ENCODE results near the gene SGSM1.

The SGSM1 gene

DNA sequence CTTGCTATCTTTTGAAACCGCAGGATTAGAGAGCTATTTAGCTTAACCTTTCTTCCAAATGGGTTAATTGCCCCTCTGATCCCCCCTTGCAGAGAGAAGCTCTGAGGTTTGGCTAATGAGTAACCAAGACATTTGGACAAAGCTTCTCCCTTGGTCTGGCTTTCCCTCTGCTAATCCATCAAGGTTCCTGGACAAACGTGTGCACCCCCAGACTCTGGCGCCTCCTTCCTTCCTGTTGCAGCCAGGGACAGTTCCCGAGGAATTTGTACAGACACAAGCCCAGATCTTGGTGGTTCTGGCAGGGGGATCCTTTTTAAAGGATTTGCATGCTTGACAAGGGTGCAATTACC lies 148.1 kb downstream of the SGSM1 start:
- no peak for DNase-seq

DNA sequence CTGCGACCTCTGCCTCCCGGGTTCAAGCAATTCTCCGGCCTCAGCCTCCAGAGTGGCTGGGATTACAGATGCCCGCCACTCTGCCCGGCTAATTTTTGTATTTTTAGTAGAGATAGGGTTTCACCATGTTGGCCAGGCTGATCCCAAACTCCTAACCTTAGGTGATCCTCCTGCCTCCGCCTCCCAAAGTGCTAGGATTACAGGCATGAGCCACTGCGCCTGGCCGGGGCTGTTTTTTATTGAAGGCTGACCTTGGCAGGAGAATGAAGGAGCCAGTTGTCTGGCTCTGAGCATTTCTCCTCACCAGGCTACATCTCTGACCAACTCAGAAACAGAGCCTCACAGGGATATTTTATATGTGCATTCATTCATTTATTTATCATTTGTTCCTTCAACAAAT lies 148.8 kb downstream of the SGSM1 start:
- DNase-seq: no peak

DNA sequence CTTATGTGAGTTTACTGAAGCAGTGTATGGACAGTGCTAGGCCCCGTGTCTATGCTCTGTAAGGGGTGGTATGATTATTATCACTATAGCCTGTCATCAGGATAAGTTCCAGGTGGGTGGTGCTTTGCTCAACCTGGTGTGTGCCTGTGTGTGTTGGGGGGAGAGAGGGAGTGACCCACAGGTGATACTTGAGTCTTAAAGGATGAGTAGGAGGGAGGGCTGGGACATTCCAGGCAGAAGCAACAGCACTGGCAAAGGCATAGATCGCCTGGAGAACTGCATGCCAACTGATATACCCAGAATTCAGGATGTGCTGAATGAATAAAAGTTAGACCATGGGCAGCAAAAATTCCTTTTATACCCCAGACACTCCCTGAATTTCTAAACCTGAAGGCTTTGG lies 151.0 kb downstream of the SGSM1 start:
- no peak for DNase-seq

DNA sequence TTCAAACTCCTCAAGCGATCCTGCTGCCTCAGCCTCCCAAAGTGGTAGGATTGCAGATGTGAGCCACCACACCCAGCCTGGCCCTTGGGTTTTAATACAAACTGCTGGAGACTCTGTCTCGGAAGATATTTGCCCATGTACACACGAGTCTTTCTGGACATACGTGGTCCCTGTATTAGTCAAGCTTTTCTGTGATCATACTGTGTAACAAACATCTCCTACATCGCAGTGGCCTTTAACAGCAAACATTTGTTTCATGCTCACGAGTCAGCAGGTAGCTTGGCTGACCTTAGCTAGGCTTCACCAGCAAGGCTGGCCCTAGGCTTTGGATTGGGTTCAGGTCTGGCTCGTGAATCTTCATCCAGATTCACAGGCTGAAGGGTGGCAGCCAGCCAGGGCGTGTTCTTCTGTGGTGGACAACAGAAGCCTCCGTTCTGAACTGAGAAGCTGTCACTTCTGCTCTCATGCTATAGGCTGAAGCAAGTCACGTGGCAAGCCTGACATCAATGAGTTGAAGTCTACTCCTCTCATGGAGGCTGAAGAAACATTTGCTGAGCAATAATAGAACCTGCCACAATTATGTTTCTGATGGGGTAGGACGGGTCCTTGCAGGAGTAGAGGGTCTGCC lies 155.3 kb downstream of the SGSM1 start:
- no peak for DNase-seq

DNA sequence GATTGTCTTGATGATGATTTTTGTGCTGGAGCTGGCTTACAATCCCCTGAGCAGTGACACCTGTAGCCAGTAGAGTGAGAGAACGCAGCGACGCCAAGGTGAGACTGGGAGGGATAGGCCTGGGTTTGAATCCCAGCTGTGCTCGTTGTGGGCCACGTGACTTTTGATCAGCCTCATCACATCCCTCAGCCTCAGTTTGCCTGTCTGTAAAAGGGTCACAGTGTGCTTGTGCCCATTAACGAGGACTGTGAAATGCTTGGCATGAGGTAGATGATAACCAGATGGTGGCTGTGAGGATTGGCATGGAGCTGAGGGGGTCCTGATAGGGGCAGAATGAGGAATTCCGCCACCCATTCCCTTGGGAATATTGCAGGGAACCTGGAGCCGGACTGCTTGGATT lies 156.1 kb downstream of the SGSM1 start:
- no peak for DNase-seq

DNA sequence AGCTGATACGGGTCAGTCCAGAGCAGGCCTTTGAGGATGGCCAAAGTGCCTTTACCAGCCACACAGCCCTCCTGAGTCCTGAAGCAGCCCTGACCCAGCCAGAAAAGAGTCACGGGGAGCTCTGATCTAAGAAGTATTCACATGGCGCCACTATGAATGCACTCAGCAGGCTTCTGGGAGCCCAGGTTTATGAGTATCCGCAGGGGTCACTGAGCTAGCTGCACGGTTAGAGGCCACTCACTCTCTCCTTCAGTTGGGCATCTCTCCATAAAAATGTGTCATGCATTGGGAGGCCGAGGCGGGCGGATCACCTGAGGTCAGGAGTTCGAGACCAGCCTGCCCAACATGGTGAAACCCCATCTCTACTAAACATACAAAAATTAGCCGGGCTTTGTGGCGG lies 156.8 kb downstream of the SGSM1 start:
- no peak for DNase-seq

DNA sequence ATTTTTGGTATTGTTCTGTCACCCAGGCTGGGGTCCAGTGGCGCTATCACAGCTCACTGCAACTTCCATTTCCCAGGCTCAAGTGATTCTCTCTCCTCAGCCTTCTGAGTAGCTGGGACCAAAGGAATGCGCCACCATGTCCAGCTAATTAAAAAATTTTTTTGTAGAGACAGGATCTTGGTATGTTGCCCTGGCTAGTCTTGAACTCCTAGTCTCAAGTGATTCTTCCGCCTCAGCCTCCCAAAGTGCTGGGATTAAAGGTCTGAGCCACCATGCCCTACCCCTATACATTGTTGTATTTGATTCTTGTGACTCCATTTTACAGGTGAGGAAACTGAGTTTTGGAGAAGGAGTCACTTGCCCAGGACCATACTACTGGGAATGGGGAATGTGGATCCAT lies 158.4 kb downstream of the SGSM1 start:
- no peak for DNase-seq

DNA sequence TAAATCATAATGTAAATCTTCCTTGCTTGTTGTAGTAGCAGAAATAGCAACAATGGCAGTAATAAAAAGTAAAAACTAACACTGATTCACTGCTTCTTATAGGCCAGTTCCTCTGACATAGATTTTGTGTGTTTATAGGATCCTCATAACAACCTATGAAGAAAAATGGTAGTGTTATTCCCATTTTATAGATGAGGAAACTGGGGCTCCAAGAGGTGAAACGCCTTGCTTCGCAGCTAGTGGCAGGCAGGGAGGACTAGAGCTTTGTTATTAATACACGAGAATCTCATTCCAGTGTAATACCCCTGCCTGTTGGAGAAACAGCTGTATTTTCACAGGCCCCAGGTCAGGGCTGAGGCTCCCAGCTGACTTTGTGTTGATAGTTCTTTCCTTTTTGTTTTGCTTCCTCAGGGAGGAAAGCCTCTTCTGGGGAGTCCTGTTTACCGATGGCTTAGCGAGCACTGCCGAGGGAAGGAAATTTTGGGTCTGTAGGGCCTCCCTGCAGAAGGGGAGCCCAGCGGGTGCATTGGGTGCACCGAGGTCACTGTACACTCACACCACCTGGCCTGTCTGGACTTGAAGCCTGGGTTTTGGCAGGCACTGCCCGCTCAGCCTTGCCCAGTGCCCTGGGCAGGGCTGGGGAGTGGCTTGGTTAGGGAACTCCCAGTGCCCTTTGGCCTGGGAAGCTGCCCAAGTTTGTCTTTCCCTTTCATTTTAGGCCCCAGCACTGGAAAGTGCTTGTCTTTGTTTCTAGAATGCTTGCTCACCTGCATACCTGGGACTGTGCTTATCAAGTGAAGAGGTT lies 160.0 kb downstream of the SGSM1 start:
- no peak for DNase-seq

DNA sequence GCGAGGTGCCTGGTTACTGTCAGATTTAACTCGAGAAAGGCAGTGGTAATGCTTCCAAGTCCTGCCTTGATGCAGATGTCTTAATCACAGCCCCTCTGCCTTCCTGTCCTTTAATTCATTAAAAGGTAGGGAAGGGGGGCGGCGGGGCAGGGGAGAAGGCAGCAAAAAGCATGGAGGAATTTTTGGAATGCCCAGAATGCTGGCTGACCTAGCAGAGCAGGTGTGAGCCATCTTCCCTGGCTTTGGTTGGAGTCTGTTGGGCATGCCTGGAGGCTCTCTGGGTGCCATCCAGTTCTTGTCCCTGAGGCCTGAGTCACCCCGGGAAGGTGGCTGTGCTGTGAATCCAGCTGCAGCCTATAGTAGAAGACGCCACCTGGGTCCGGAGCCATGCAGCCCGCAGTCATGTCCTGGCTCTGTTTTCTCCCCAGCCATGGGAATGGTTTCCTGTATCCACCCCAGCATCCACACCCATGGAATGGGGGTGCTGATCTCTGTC lies 162.1 kb downstream of the SGSM1 start:
- DNase-seq: no peak

DNA sequence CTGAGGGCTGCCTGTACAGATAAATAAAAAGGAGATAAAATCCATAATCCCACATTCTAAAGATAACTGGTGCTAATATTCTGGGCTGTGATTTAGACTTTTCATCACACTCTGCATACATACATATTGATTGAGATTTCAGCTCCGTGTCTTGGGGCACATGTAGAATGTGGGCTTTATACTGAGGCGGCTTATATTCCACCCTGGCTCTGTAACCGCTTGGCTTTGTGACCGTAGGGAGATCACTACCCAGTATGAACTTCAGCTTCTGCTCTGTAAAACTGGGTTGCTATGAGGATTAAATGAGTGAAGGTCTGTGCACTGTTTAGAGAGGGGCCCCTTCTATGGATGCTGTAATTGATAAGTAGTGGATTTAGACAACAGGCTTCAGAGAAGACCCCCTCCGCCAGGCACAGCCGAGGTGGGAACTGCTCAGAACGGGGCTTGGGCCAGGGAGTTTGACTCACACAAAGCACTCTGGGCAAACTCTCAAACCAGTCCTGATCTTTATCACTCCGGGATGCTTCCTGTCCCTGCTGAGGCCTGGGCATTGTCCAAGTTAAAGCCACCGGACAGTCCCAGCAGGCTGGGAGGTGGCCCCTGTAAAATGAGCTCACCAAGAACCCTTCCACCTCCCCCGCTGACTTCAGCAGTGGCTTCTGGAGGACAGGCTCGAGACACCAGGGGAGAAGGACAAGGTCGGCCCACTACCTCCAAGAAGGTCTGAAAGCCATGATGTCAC lies 163.7 kb downstream of the SGSM1 start:
- no peak for DNase-seq

DNA sequence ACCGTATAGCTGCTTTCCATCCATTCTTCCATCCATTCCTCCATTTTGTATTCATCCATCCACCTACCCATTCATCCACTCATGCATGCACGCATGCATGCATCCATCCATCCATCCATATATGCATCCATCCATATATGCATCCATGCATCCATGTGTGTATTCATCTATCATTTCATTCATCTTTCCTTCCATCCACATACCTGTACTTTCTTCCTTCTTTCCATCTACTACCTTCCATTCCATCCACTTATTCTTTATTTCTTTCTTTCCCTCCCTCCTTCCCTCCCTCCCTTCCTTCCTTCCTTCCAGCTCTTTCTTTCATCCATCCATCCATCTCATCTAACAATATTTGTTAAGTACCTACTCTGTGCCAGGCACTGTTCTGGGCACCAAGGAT lies 166.4 kb downstream of the SGSM1 start:
- no peak for DNase-seq

DNA sequence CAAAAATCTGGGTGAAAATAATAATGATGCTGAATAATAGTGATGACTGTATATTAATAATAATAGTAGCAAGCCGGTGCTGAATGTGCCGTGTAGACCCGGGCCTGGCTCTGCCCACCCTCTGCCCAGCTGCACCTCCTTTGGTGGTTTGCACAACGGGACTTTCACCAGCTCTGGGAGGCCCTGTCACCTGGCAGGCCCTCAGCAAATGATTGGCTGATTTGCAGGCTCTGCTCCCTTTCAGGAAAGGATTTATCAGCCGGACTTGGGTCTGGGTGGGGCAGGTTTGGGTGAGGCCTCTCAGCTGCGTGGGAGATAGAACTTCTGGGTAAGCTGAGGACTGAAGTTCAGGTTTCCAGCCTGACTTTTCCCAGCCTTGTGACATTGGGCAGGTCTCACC lies 167.9 kb downstream of the SGSM1 start:
- no peak for DNase-seq

DNA sequence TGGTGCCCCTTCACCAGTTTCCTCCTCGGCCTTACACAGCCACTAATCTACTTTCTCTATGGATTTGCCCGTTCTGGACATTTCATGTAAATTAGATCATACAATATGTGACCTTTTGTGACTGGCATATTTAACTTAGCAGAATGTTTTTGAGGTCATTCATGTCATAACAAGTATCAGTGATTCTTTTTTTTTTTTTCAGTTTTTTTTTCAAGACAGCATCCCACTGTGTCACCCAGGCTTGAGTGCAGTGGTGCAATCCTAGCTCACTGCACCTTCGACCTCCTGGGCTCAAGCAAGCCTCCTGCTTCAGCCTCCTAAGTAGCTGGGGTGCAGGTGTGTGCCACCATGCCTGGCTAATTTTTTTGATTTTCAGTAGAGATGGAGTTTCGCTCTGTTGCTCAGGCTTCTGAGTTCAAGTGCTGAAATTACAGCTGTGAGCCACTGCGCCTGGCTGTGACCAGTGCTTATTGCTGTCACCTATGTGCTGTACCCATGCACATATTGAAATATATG lies 169.2 kb downstream of the SGSM1 start:
- no peak for DNase-seq

DNA sequence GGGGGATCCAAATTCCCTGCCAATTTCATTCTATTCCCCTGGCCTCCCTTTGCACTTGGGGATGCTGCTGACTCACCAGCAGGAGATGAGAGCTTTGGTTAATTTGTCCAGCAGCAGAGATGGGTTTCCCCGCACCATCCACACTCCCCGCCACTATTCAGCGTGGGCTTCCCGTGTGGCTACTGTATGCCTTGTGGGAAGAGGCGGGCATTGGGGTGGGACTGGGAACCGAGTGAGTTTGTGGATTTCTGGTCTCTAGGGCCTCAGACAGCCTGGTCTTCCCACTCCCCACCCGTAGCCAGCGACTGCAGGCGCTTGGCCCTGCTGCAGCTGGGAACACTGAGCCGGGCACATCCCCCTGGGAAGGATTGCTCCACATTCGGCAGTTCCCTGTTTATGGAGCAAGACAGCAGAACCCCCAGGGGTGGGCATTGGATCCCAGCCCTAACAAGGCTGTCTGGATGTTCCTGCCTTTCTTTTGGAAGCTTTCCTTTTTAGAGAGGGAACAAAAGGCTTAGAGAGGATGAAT lies 169.9 kb downstream of the SGSM1 start:
- DNase-seq: no peak

DNA sequence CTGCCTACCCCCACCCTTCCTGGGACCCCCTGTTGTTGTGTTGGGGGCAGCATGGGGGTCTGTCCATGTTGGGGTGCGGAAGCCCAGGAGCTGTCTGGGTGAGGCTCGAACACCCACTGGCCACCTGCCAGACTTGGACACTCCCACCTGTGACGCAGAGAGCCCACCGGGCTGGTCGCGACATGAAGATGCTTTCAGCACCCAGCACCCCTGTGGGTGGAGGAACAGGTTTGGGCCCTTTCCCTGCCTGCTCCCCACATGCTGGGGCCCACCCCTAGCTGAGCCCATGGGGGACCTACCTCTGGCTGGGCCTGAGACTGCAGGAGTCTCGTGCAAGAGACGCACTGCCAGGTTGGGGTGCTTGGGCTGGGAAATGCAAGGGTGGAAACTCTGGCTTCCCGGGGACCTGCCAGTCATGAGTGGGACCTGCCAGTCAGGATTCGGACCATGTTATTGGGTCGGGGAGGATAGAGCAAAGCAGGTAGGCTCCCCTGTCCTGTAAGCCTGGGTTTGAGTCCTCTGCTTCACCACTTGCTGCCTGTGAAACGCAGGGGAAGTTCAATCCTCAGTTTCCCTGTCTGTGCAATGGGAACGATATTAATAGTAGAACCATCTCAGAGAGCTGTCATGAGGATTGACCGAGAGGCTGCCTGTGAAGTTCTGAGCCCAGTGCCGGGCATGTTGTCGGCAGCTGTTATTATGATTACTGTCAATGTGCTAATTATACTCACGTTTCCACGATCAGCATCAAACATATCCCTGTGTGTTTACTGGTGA lies 170.6 kb downstream of the SGSM1 start:
- DNase-seq: no peak
